HG03565 (cell line): ENCODE data around the gene UGT1A10.

Source experiments
- ATAC-seq: cut with Tn5 transposase; IDR thresholded peaks from one replicate; pipeline ENCODE4 v1.9.1; 2021; ENCODE audit warnings: mild to moderate bottlenecking, moderate library complexity; ENCODE audit not compliant: unreplicated experiment

Gene UGT1A10

DNA sequence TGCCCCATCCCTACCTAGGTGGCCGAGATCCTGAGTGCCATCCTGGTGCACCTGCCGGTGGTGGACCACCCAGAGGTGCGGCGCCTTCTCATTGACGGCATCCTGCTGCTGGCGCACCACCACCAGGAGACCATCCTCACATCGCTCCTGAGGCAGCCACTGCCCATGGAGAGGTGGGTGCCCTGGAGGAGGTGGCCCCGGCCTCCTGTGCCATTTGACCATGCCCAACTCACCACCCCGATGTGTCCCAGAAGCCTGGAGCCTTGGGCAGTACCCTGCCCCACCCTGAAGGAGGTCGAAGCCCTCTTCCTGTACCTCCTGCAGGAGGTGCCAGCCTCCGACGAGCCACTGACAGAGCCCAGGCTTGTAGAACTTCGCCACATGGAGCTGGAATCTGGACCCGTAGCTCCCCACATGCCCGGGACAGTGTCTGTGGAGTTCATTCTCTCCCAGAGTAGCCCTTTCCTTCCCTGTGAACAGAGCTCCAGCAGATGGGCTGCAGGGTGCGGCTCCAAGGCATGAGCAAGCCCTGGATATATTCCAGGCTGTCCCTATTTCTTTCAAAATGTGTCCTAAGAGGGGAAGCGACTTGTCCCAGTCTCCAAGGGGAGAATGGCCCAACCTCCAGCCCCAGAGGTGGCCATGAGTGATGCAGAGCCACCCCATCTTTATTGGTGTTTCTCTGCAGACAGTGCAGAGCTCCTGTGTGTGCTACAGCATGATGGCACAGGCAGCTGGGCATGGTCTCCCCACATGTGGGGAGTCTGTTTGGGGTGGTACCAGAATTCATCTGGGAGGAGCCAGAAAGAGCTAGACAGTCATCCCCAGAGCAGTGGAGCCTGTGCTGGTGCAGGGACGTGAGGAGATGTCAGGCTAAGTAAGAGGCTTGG lies 183.9 kb downstream of the UGT1A10 start:
- no peak for ATAC-seq

DNA sequence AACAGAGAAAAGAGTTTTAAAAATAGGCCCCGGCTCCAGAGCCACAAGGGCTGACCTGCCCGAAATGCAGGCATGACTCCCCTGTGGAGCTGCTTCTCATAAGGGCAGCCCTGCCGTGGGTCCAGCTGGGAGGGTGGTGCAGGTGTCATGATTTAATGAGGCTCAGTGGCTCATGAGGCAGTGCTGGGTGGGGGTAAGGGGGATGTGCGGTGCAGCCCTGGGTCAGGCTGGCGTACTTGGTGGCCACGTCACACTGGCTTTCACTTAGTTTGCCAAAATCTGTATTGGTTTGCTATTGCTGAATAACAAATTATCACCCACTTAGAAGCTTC lies 184.5 kb downstream of the UGT1A10 start:
- ATAC-seq, result no peak

DNA sequence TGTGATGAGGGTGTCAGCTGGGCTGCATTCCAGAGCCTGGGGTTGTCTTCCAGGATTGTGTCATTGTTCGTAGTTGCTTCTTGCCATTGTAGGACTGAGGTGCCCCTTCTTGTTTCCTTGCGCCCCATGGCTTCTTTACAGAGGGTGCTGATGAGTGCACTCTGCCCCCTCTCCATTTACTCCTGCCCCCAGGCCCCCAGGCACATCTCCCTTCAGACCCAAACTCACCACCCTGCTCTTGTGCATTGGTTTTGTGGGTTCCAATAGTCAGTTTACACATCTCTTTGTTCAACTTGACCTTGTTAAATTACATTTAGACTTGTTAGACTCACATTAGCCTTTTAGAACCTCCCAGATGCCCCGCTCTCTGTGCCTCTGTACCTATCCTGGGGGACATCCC lies 184.9 kb downstream of the UGT1A10 start:
- ATAC-seq, result no peak

DNA sequence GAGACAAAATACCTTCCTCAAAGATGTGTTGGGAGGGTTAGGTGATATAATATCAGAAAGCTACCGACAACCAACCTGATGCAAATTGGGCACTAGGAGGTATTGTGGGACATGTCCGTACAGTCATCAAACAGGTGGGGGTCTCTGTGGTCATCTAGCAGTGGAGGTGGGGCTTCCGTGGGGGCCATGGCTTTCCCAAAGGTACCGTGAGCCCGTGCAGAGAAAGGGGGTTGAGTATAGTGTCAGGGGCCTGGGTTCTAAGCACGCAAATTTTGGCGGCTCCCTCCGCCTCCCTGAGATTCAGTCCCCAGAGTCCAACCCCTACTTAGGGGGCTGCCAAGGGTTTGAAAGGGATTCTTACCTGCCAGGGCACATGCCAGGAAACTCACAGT lies 185.5 kb downstream of the UGT1A10 start:
- no peak for ATAC-seq

DNA sequence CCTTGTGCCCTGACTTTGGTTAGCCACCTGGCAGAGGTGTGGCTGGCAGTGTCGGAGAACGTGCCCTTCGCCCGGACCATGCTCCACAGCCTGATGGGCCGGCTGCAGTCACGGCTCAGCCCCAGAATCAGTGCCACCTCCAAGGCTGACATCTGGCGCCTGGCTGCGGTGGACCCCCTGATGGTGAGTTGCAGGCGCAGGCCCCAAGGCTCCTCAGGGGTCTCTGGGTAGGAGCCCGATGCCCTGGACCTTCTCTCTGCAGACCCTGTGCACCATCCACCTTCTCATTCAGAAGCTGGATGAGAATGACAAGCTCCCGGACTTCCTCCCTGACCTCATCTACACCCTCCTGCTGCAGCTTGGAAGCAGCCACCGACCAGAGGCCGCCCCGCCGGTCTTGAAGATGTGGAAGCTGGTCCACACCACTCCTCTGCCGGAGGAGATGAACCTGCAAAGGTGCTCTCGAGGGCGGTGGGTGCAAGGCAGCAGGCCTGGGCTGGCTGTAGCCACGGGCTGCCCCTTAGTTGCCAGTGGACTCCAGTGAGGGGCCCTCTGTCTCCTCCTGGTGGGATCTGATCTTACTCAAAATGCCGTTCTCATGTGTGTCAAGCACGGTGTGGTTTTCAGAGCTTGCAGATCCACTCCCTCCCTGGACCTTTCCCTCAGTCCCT lies 186.0 kb downstream of the UGT1A10 start:
- ATAC-seq, result no peak
